ENCODE results near the gene CHCHD5. TPM values are rescaled to one million over a fixed set of nuclear protein-coding genes. Genes with fewer than 3 reads are reported as not detected.

The CHCHD5 gene
- total and polyA plus RNA-seq, 2 of the 4 experiments (the other 2 are of a cell fraction): 4.8 to 40.1 TPM

GRCh38 chr2:112600634-112601033 lies 16.2 kb downstream of the CHCHD5 start:
- BruUV-seq (replicated peaks): no TSS peak
- dilution Hi-C loops (cut with HindIII; ENCODE audit: low sequenced_read_pairs, unreplicated experiment): no loop called here
- CTCF ChIA-PET: interaction anchor here (0.7 to 1.6 kb wide), 12 partner anchors 9 to 148 kb away, joined by 3 to 21 read pairs (median 3); partner anchors contain the start of gene CHCHD5
- WGBS, 2 experiments (ENCODE audit: extremely low coverage in 2 of 2, insufficient read length in 1 of 2): 80% methylated on average over 1 of the region's 3 CpGs; no CpG with 5 or more reads in 1 of the 2 experiments
- intact Hi-C loops (cut with micrococcal nuclease): loop anchor here (2.0 kb wide), 1 partner anchor 44 kb away; the partner anchor contains the start of gene SLC20A1
- peak overlapping the region; percentile 34; the same call in 1 of the 2 replicates for H3K18ac ChIP-seq (ENCODE audit: low read depth, low read length)
- no peaks in the 10 kb centered on the region for H4K20me1 ChIP-seq (ENCODE audit: insufficient read depth, low read length)
- peak overlapping the region; percentile 0; the same call in 1 of the 2 replicates for H3K56ac ChIP-seq (ENCODE audit: extremely low read depth, insufficient read depth, low read length)
- ATAC-seq (ENCODE audit: low read depth): peak; percentile 70
- H2BK15ac ChIP-seq (ENCODE audit: low read depth, low read length): no peak overlapping the region; the same call in 2 of the 3 replicates
- H4K91ac ChIP-seq (ENCODE audit: insufficient read depth, low read depth, low read length): no peak overlapping the region
- no peak overlapping the region for H3K4me3 ChIP-seq (ENCODE audit: insufficient read depth, low read depth, low read length)
- H3K9me1 ChIP-seq (ENCODE audit: insufficient read depth, low read length): peaks cover 3% of the 10 kb centered on the region; the same call in 1 of the 2 replicates
- H3K36me3 ChIP-seq (ENCODE audit: control insufficient read depth, insufficient read depth, low read length): no peaks in the 10 kb centered on the region
- in situ Hi-C loops (cut with MboI; ENCODE audit: low sequenced_read_pairs): loop anchor here (5.0 kb wide), 2 partner anchors 127 to 357 kb away; no protein-coding TSS in a partner anchor
- POLR2A ChIA-PET (ENCODE audit: unreplicated experiment): interaction anchor here (0.6 to 0.7 kb wide), 2 partner anchors 18 to 27 kb away, joined by 3 to 17 read pairs; no protein-coding TSS in a partner anchor
- no peaks in the 10 kb centered on the region for H3K27me3 ChIP-seq (ENCODE audit: control insufficient read depth, insufficient read depth, low read length)
- H3K79me1 ChIP-seq (ENCODE audit: low read depth in 1 of 2, low read length in 2 of 2): no peaks in the 10 kb centered on the region
- H2AK5ac ChIP-seq (ENCODE audit: low read depth, low read length): peak overlapping the region; percentile 82; the same call in 1 of the 2 replicates
- peak overlapping the region; percentile 76 for H3K14ac ChIP-seq (replicated peaks; ENCODE audit: low read depth, low read length)
- peak; percentile 12 for DNase-seq
- H3K23ac ChIP-seq (ENCODE audit: low read depth, low read length): no peak overlapping the region
- no peaks in the 10 kb centered on the region for H3K9me3 ChIP-seq (ENCODE audit: control insufficient read depth, insufficient read depth, low read length)
- H2AK9ac ChIP-seq (replicated peaks; ENCODE audit: low read depth, low read length, poor library complexity): no peak overlapping the region
- peak overlapping the region; percentile 54 for H3K27ac ChIP-seq (ENCODE audit: insufficient read depth, low read length)
- no peak overlapping the region for H3K9ac ChIP-seq (ENCODE audit: low read depth, low read length)
- H4K5ac ChIP-seq (ENCODE audit: low read depth, low read length): peak overlapping the region; percentile 49; the same call in 1 of the 2 replicates
- H3K4ac ChIP-seq (ENCODE audit: low read depth, low read length): peak overlapping the region; percentile 77; the same call in 1 of the 2 replicates
- H2AFZ ChIP-seq (replicated peaks; ENCODE audit: low read length, poor library complexity): no peak overlapping the region
- 0 out of 4 replicates have a peak overlapping the region, but pooled peaks of 1 of the 2 experiments have one; percentile 0 for H4K8ac ChIP-seq (ENCODE audit: low read depth in 2 of 2, low read length in 2 of 2)
- H2BK120ac ChIP-seq (ENCODE audit: low read depth, low read length): peak overlapping the region; percentile 60; the same call in 1 of the 2 replicates
- no peak overlapping the region for H2BK5ac ChIP-seq (ENCODE audit: low read depth, low read length, poor library complexity, severe bottlenecking)
- no peak for TF ChIP-seq BHLHE40 (IDR thresholded peaks at IDR 0.05; ENCODE audit: low read depth, low read length)
- TF ChIP-seq MAFK (IDR thresholded peaks at IDR 0.05; ENCODE audit: low read depth, low read length): no peak
- TF ChIP-seq SMC3 (IDR thresholded peaks at IDR 0.05; ENCODE audit: low read depth, low read length): no peak
- TF ChIP-seq RAD21 (IDR thresholded peaks at IDR 0.05; ENCODE audit: low read length): no peak
- H2BK20ac ChIP-seq (ENCODE audit: low read depth, low read length): peak overlapping the region; percentile 90; the same call in 1 of the 2 replicates
- 0 out of 2 replicates have a peak, but pooled peaks cover 2% of the 10 kb centered on the region for H3K4me1 ChIP-seq (ENCODE audit: control insufficient read depth, insufficient read depth, low read length)
- H3K4me2 ChIP-seq (ENCODE audit: low read depth, low read length): peak overlapping the region; percentile 39; the same call in 1 of the 2 replicates

All from IMR-90 (cell line).